ENCODE results near the gene ARL15. TPM values are rescaled to one million over a fixed set of nuclear protein-coding genes. Genes with fewer than 3 reads are reported as not detected.
A peak's percentile ranks its signal among the peaks of the same experiment; 100 is the strongest.

The ARL15 gene
- total and polyA plus RNA-seq, 9 of the 15 experiments (the other 6 are each of a cell fraction or from before 2014, with no cell fraction given): 18.5 to 80.4 (median 57.0) TPM

- TF ChIP-seq GTF2B (IDR thresholded peaks at IDR 0.05; ENCODE audit: extremely low read depth, insufficient read length) (no peak), ZNF124 (CRISPR knock-in tag; IDR thresholded peaks at IDR 0.05) (no peak), ZNF24 (IDR thresholded peaks at IDR 0.05) (no peak), MCM3 (IDR thresholded peaks at IDR 0.05) (no peak), NR2C1 (IDR thresholded peaks at IDR 0.05) (0 out of 2 replicates have a peak, but pooled peaks have one; percentile 8), NR2C1 (tag; IDR thresholded peaks at IDR 0.05) (no peak), FOXK1 (CRISPR knock-in tag; IDR thresholded peaks at IDR 0.05; ENCODE audit: borderline replicate concordance) (no peak), ZNF740 (CRISPR knock-in tag; IDR thresholded peaks at IDR 0.05) (no peak), ZNF740 (tag; IDR thresholded peaks at IDR 0.05) (no peak), ZNF184 (CRISPR knock-in tag; IDR thresholded peaks at IDR 0.05) (no peak), IFI16 (CRISPR knock-in tag; IDR thresholded peaks at IDR 0.05) (no peak), KDM1A (IDR thresholded peaks at IDR 0.05) (peak; percentile 63), ELF4 (CRISPR knock-in tag; IDR thresholded peaks at IDR 0.05) (no peak), HLTF (IDR thresholded peaks at IDR 0.05) (no peak), TSC22D4 (tag; IDR thresholded peaks at IDR 0.05) (no peak), SREBF1 (IDR thresholded peaks at IDR 0.05; ENCODE audit: borderline replicate concordance, low read depth, low read length) (no peak), ZNF41 (CRISPR knock-in tag; conservative IDR thresholded peaks at IDR 0.05) (no peak), ZNF609 (CRISPR knock-in tag; IDR thresholded peaks at IDR 0.05; ENCODE audit: borderline replicate concordance) (no peak), NFRKB (IDR thresholded peaks at IDR 0.05; ENCODE audit: low read depth) (no peak), ZNF277 (CRISPR knock-in tag; IDR thresholded peaks at IDR 0.05; ENCODE audit: borderline replicate concordance) (no peak), SP2 (IDR thresholded peaks at IDR 0.05; ENCODE audit: extremely low read depth, low read depth, low read length, poor library complexity, severe bottlenecking) (no peak), CCNT2 (IDR thresholded peaks at IDR 0.05; ENCODE audit: borderline replicate concordance, extremely low read depth, insufficient read length, low read depth, low read length) (no peak), ERF (CRISPR knock-in tag; IDR thresholded peaks at IDR 0.05) (no peak), CAMTA2 (CRISPR knock-in tag; conservative IDR thresholded peaks at IDR 0.05) (no peak)
These were observed 16.2 kb downstream of the ARL15 start (continued) for GRCh38 chr5:54294097-54294667.

Data from K562 (cell line).